Right ventricle myocardium inferior (tissue), 1 donor: Measurements from ENCODE around the gene RAD51B. TPM values are rescaled to one million over a fixed set of nuclear protein-coding genes. Genes with fewer than 3 reads are reported as not detected.
"Not testable (repeated sequence)": the region's sequence is repeated elsewhere in the genome, so short reads cannot be mapped to it uniquely, and the experiment has no call there.

Experiments used
- ATAC-seq: fragments of 200-7000 bp; cut with Tn5 transposase; one replicate; pipeline ENCODE4 v1.9.1; 2020; ENCODE audit warnings: mild to moderate bottlenecking, moderate library complexity
- DNase-seq: peaks from one replicate; pipeline ENCODE4 v3.0.0; 2021; ENCODE audit errors: missing footprints
- intact Hi-C: fragments of 100-400 bp; cut with DNase I; formaldehyde crosslinking; loops from one replicate; pipeline ENCODE4 v1.11.0; 2022
- total RNA-seq: library from RNA; stranded (reverse); fragmentation: NEBNext Ultra II Directional; extraction: Animal tissue kit (Norgen Biotek cat#: 25700); gene quantifications from one replicate; pipeline ENCODE4 v1.2.1, GENCODE V29; 2021
- donor health status: DM: no; HTN: yes; CAD: no; lungs with severe emphysema.

The RAD51B gene
- total RNA-seq, 1 donor from 2014 or later: 4.1 TPM

- DNase-seq (no peak), ATAC-seq (peak; percentile 76)
- intact Hi-C loops: no loop called here
These were observed 475.8 kb downstream of the RAD51B start for GRCh38 chr14:68295316-68295816.

GRCh38 chr14:68297039-68297438 lies 477.5 kb downstream of the RAD51B start:
- no peak for DNase-seq
- intact Hi-C loops: no loop called here
- no peak for ATAC-seq

GRCh38 chr14:68297876-68298468 lies 478.4 kb downstream of the RAD51B start:
- no peak for ATAC-seq
- no peak for DNase-seq
- intact Hi-C loops: no loop called here

GRCh38 chr14:68300608-68301007 lies 481.0 kb downstream of the RAD51B start:
- intact Hi-C loops: no loop called here
- ATAC-seq: no peak
- no peak for DNase-seq

GRCh38 chr14:68301219-68301618 lies 481.6 kb downstream of the RAD51B start:
- DNase-seq: no peak
- intact Hi-C loops: no loop called here
- no peak for ATAC-seq

- DNase-seq, ATAC-seq, intact Hi-C loops: not testable (repeated sequence)
These were observed 483.4 kb downstream of the RAD51B start for GRCh38 chr14:68302938-68303337.

- ATAC-seq (no peak), DNase-seq (no peak)
- intact Hi-C loops: no loop called here
These were observed 486.2 kb downstream of the RAD51B start for GRCh38 chr14:68305738-68306137.

GRCh38 chr14:68306265-68306933 lies 486.8 kb downstream of the RAD51B start:
- intact Hi-C loops: no loop called here
- ATAC-seq (no peak), DNase-seq (no peak)

GRCh38 chr14:68306934-68307789 lies 487.6 kb downstream of the RAD51B start:
- no peak for DNase-seq
- ATAC-seq: peak; percentile 43
- intact Hi-C loops: no loop called here

- peak; percentile 58 for ATAC-seq
- DNase-seq: no peak
- intact Hi-C loops: no loop called here
These were observed 488.2 kb downstream of the RAD51B start for GRCh38 chr14:68307790-68308168.

GRCh38 chr14:68308726-68309520 lies 489.3 kb downstream of the RAD51B start:
- no peak for ATAC-seq
- no peak for DNase-seq
- intact Hi-C loops: no loop called here

- DNase-seq: no peak
- intact Hi-C loops: no loop called here
- no peak for ATAC-seq
These were observed 490.0 kb downstream of the RAD51B start for GRCh38 chr14:68309616-68310015.

GRCh38 chr14:68312300-68312699 lies 492.7 kb downstream of the RAD51B start:
- DNase-seq: no peak
- intact Hi-C loops: no loop called here
- no peak for ATAC-seq

GRCh38 chr14:68312884-68313610 lies 493.5 kb downstream of the RAD51B start:
- ATAC-seq (no peak), DNase-seq (no peak)
- intact Hi-C loops: no loop called here

- ATAC-seq: no peak
- no peak for DNase-seq
- intact Hi-C loops: no loop called here
These were observed 495.1 kb downstream of the RAD51B start for GRCh38 chr14:68314642-68315041.

GRCh38 chr14:68315081-68315480 lies 495.5 kb downstream of the RAD51B start:
- intact Hi-C loops: no loop called here
- no peak for ATAC-seq
- no peak for DNase-seq

GRCh38 chr14:68316078-68316868 lies 496.7 kb downstream of the RAD51B start:
- ATAC-seq (no peak), DNase-seq (no peak)
- intact Hi-C loops: no loop called here

GRCh38 chr14:68317239-68317638 lies 497.7 kb downstream of the RAD51B start:
- ATAC-seq: no peak
- intact Hi-C loops: no loop called here
- DNase-seq: no peak
